GM19099 (cell line): ENCODE data around the gene RAI1.

ENCODE experiments used
- POLR2A ChIP-seq: IDR thresholded peaks from 3 replicates; pipeline ENCODE4 v1.6.1; 2011; ENCODE audit warnings: low read depth; ENCODE audit not compliant: insufficient read length; ENCODE audit errors: extremely low read depth

Gene RAI1

GRCh38 chr17:17839791-17840707 lies 158.8 kb downstream of the RAI1 start:
- TF ChIP-seq POLR2A, result peak; percentile 95

GRCh38 chr17:17840751-17841591 lies 159.7 kb downstream of the RAI1 start:
- no peak for TF ChIP-seq POLR2A

- no peak for TF ChIP-seq POLR2A
Observed at GRCh38 chr17:17841601-17842025, 160.4 kb downstream of the RAI1 start.

- TF ChIP-seq POLR2A, result no peak
Observed at GRCh38 chr17:17842111-17842876, 161.0 kb downstream of the RAI1 start.

- TF ChIP-seq POLR2A, result no peak
Observed at GRCh38 chr17:17843096-17843495, 161.8 kb downstream of the RAI1 start.

- no peak for TF ChIP-seq POLR2A
Observed at GRCh38 chr17:17844079-17844478, 162.8 kb downstream of the RAI1 start.

- TF ChIP-seq POLR2A, result no peak
Observed at GRCh38 chr17:17844500-17844899, 163.2 kb downstream of the RAI1 start.

GRCh38 chr17:17845046-17845775 lies 164.0 kb downstream of the RAI1 start:
- TF ChIP-seq POLR2A, result no peak

GRCh38 chr17:17846003-17846402 lies 164.7 kb downstream of the RAI1 start:
- TF ChIP-seq POLR2A, result no peak

- TF ChIP-seq POLR2A, result no peak
Observed at GRCh38 chr17:17846645-17847044, 165.4 kb downstream of the RAI1 start.

- no peak for TF ChIP-seq POLR2A
Observed at GRCh38 chr17:17847118-17847689, 165.9 kb downstream of the RAI1 start.

GRCh38 chr17:17847726-17848125 lies 166.5 kb downstream of the RAI1 start:
- no peak for TF ChIP-seq POLR2A

GRCh38 chr17:17848311-17849082 lies 167.2 kb downstream of the RAI1 start:
- no peak for TF ChIP-seq POLR2A
